ENCODE measurements around the gene ROBO2.

Gene ROBO2

DNA sequence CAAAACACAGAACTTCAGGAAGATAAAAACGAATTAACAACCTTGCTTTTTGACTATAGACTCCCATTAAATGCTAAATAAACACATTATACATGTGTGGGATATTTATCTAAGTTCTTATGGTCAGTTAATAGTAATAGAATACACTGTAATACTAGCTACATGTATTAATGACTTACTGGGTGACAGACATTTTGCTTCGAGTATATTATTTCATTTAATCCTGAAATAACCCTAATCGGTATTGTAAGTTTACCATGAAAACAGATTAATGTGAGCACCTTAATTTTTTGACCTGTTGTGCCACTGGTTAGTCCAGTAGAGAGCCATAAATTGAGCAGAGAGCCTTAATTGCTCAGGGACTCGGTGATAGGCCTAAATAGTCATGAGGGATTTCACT is 151.1 kb downstream of the ROBO2 start:
- H3K4me2 ChIP-seq (ENCODE audit: low read length), result peak overlapping the region; percentile 62

GRCh38 chr3:77191640-77192039 is 151.7 kb downstream of the ROBO2 start:
- H3K9me3 ChIP-seq (ENCODE audit: low read length), result no peaks in the 10 kb centered on the region
- peaks cover 100% of the 10 kb centered on the region for H3K4me1 ChIP-seq (ENCODE audit: insufficient read depth, low read length, severe bottlenecking)
- TF ChIP-seq, protein P1, sequence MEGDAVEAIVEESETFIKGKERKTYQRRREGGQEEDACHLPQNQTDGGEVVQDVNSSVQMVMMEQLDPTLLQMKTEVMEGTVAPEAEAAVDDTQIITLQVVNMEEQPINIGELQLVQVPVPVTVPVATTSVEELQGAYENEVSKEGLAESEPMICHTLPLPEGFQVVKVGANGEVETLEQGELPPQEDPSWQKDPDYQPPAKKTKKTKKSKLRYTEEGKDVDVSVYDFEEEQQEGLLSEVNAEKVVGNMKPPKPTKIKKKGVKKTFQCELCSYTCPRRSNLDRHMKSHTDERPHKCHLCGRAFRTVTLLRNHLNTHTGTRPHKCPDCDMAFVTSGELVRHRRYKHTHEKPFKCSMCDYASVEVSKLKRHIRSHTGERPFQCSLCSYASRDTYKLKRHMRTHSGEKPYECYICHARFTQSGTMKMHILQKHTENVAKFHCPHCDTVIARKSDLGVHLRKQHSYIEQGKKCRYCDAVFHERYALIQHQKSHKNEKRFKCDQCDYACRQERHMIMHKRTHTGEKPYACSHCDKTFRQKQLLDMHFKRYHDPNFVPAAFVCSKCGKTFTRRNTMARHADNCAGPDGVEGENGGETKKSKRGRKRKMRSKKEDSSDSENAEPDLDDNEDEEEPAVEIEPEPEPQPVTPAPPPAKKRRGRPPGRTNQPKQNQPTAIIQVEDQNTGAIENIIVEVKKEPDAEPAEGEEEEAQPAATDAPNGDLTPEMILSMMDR (IDR thresholded peaks at IDR 0.05; ENCODE audit: low read length), result no peak
- no peak for TF ChIP-seq EZH2 (IDR thresholded peaks at IDR 0.05; ENCODE audit: borderline replicate concordance, low read length)
- peaks cover 9% of the 10 kb centered on the region; the same call in 1 of the 2 replicates for H3F3A ChIP-seq (ENCODE audit: insufficient read depth, low read length)
- H3K79me2 ChIP-seq (ENCODE audit: insufficient read depth, low read length), result no peaks in the 10 kb centered on the region
- H2AFZ ChIP-seq (ENCODE audit: low read length), result peak overlapping the region; percentile 22
- H3K27ac ChIP-seq (ENCODE audit: low read depth, low read length, poor library complexity, severe bottlenecking), result peak overlapping the region; percentile 100
- peak overlapping the region; percentile 62; the same call in 1 of the 2 replicates for H3K4me2 ChIP-seq (ENCODE audit: low read length)
- no peaks in the 10 kb centered on the region for H3K27me3 ChIP-seq (ENCODE audit: insufficient read depth, low read length)
- peak overlapping the region; percentile 81 for H3K9ac ChIP-seq (ENCODE audit: low read length)
- H4K20me1 ChIP-seq (ENCODE audit: insufficient read depth, low read length), result no peaks in the 10 kb centered on the region
- no peaks in the 10 kb centered on the region for H3K36me3 ChIP-seq (ENCODE audit: insufficient read depth, low read length)
- no peak overlapping the region for H3K4me3 ChIP-seq (ENCODE audit: low read depth, low read length, poor library complexity, severe bottlenecking)
- no peaks in the 10 kb centered on the region for H3K9me2 ChIP-seq (ENCODE audit: low read depth, low read length)

More for the DNA sequence above, 151.1 kb downstream of the ROBO2 start:
- Histone ChIP-seq H3F3A (ENCODE audit: insufficient read depth, low read length) (peaks cover 9% of the 10 kb centered on the region; the same call in 1 of the 2 replicates), H3K79me2 (ENCODE audit: insufficient read depth, low read length) (no peaks in the 10 kb centered on the region), H2AFZ (ENCODE audit: low read length) (peak overlapping the region; percentile 22; the same call in 1 of the 2 replicates), H3K9me2 (ENCODE audit: low read depth, low read length) (no peaks in the 10 kb centered on the region), H3K27me3 (ENCODE audit: insufficient read depth, low read length) (no peaks in the 10 kb centered on the region), H3K4me1 (ENCODE audit: insufficient read depth, low read length, severe bottlenecking) (peaks cover 100% of the 10 kb centered on the region), H3K27ac (ENCODE audit: low read depth, low read length, poor library complexity, severe bottlenecking) (peak overlapping the region; percentile 100), H3K9me3 (ENCODE audit: low read length) (no peaks in the 10 kb centered on the region), H3K36me3 (ENCODE audit: insufficient read depth, low read length) (no peaks in the 10 kb centered on the region), H3K4me3 (ENCODE audit: low read depth, low read length, poor library complexity, severe bottlenecking) (no peak overlapping the region), H4K20me1 (ENCODE audit: insufficient read depth, low read length) (no peaks in the 10 kb centered on the region), H3K9ac (ENCODE audit: low read length) (peak overlapping the region; percentile 81)
- TF ChIP-seq, protein P1 (IDR thresholded peaks at IDR 0.05; ENCODE audit: low read length), result no peak

DNA sequence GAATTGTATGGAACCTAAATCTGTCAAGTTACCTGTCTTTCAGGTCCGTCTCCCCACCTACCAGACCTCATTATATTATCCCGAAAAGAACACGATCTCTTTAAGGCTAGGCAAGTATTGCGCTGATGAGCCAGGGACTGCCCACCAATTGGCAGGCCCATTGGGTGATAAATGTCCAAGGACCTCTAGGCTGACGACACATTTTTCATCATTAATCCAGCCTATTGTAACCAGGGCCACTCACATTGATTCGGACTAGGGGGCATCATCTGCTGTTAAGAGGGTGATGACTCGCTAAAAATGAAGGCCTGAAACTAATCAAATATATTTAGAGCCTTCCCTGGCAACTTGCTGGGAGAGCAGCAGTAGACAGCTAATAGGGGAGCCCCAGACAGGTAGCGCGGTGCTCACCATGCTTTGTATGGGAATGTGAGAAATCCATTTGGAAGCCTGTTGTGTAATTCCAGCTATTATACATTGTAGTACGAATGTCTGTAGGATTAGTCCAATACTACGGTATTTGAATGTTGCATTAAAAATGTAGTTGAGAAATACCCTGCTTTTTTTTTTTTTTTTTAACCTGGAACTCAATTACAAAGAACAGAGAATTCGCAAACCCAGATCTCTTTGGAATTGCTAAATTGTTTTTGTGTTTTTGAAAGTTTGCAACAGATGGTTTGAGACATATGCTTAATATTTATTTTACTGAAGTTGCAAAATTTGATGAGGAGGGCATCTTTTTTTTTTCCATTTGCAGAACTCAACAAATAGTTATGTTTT is 156.1 kb downstream of the ROBO2 start:
- TF ChIP-seq, protein P1 (IDR thresholded peaks at IDR 0.05; ENCODE audit: low read length), result no peak
- no peak for TF ChIP-seq EZH2 (IDR thresholded peaks at IDR 0.05; ENCODE audit: borderline replicate concordance, low read length)
- Histone ChIP-seq H3K9me2 (ENCODE audit: low read depth, low read length) (no peaks in the 10 kb centered on the region), H3K79me2 (ENCODE audit: insufficient read depth, low read length) (no peaks in the 10 kb centered on the region), H3K36me3 (ENCODE audit: insufficient read depth, low read length) (no peaks in the 10 kb centered on the region), H3K4me3 (ENCODE audit: low read depth, low read length, poor library complexity, severe bottlenecking) (no peak overlapping the region), H3K9me3 (ENCODE audit: low read length) (no peaks in the 10 kb centered on the region), H3K4me2 (ENCODE audit: low read length) (peak overlapping the region; percentile 35), H3K9ac (ENCODE audit: low read length) (peak overlapping the region; percentile 22; the same call in 1 of the 2 replicates), H3K27me3 (ENCODE audit: insufficient read depth, low read length) (no peaks in the 10 kb centered on the region), H3K4me1 (ENCODE audit: insufficient read depth, low read length, severe bottlenecking) (peaks cover 86% of the 10 kb centered on the region), H3K27ac (ENCODE audit: low read depth, low read length, poor library complexity, severe bottlenecking) (peak overlapping the region; percentile 72), H3F3A (ENCODE audit: insufficient read depth, low read length) (no peaks in the 10 kb centered on the region), H4K20me1 (ENCODE audit: insufficient read depth, low read length) (no peaks in the 10 kb centered on the region), H2AFZ (ENCODE audit: low read length) (peak overlapping the region; percentile 62)
